Measurements from ENCODE around the gene ASF1A.

- TF ChIP-seq CTCF (IDR thresholded peaks at IDR 0.05) (no peak), POLR2A (IDR thresholded peaks at IDR 0.05) (no peak), POLR2AphosphoS5 (IDR thresholded peaks at IDR 0.05) (no peak), EP300 (IDR thresholded peaks at IDR 0.05; ENCODE audit: low read depth) (no peak)
Observed at GRCh38 chr6:118913161-118913560, 19.2 kb downstream of the ASF1A start.

Data from transverse colon (tissue), 4 donors.